ENCODE results near the gene IDNK. TPM values are rescaled to one million over a fixed set of nuclear protein-coding genes. Genes with fewer than 3 reads are reported as not detected.
A peak's percentile ranks its signal among the peaks of the same experiment; 100 is the strongest.

The IDNK gene
- total RNA-seq, 2 donors from 2014 or later, result 2.8 to 3.9 TPM

- Histone ChIP-seq H3K9me3 (no peaks in the 10 kb centered on the region), H3K27me3 (no peaks in the 10 kb centered on the region), H3K36me3 (no peaks in the 10 kb centered on the region), H3K27ac (no peak overlapping the region), H3K4me3 (no peak overlapping the region), H3K4me1 (peaks cover 0 to 4% of the 10 kb centered on the region in 2 donors)
- TF ChIP-seq CTCF (IDR thresholded peaks at IDR 0.05), result no peak
- DNase-seq (ENCODE audit: low spot score), result no peak
Observed at GRCh38 chr9:83617299-83617698, 5.6 kb upstream of the IDNK start.

- TF ChIP-seq CTCF (IDR thresholded peaks at IDR 0.05), result peak; percentile 33 to 77
- DNase-seq (ENCODE audit: low spot score), result no peak
- Histone ChIP-seq H3K9me3 (no peaks in the 10 kb centered on the region), H3K4me3 (no peak overlapping the region), H3K27me3 (no peaks in the 10 kb centered on the region), H3K27ac (no peak overlapping the region), H3K36me3 (no peaks in the 10 kb centered on the region), H3K4me1 (peaks cover 0 to 15% of the 10 kb centered on the region in 2 donors)
Observed at GRCh38 chr9:83620841-83621636, 1.9 kb upstream of the IDNK start.

GRCh38 chr9:83622433-83622938 is 457 bp upstream of the IDNK start:
- DNase-seq (ENCODE audit: low spot score), result no peak

GRCh38 chr9:83623679-83624076 is 735 bp downstream of the IDNK start:
- TF ChIP-seq CTCF (IDR thresholded peaks at IDR 0.05), result no peak

More at GRCh38 chr9:83622433-83622938, 457 bp upstream of the IDNK start:
- Histone ChIP-seq H3K4me1 (peaks cover 0 to 15% of the 10 kb centered on the region in 2 donors), H3K27ac (peak overlapping the region; percentile 84), H3K36me3 (no peaks in the 10 kb centered on the region), H3K27me3 (no peaks in the 10 kb centered on the region), H3K4me3 (peak overlapping the region; percentile 74 to 82), H3K9me3 (no peaks in the 10 kb centered on the region)
- TF ChIP-seq CTCF (IDR thresholded peaks at IDR 0.05), result no peak

GRCh38 chr9:83625178-83625577 is 2.2 kb downstream of the IDNK start:
- Histone ChIP-seq H3K36me3 (no peaks in the 10 kb centered on the region), H3K27ac (no peak overlapping the region), H3K9me3 (no peaks in the 10 kb centered on the region), H3K4me1 (peaks cover 0 to 15% of the 10 kb centered on the region in 2 donors), H3K27me3 (no peaks in the 10 kb centered on the region), H3K4me3 (no peak overlapping the region)
- TF ChIP-seq CTCF (IDR thresholded peaks at IDR 0.05), result no peak
- no peak for DNase-seq (ENCODE audit: low spot score)

More at GRCh38 chr9:83623679-83624076, 735 bp downstream of the IDNK start:
- Histone ChIP-seq H3K36me3 (no peaks in the 10 kb centered on the region), H3K27me3 (no peaks in the 10 kb centered on the region), H3K4me3 (peak overlapping the region; percentile 74 to 82), H3K27ac (peak overlapping the region; percentile 84), H3K9me3 (no peaks in the 10 kb centered on the region), H3K4me1 (peaks cover 0 to 15% of the 10 kb centered on the region in 2 donors)
- no peak for DNase-seq (ENCODE audit: low spot score)

All from right atrium auricular region (tissue), 2 donors.